HG02623 (cell line): Measurements from ENCODE around the gene MYO18B.

Source experiments
- ATAC-seq: cut with Tn5 transposase; IDR thresholded peaks from one replicate; pipeline ENCODE4 v1.9.1; 2021; ENCODE audit warnings: moderate library complexity; ENCODE audit not compliant: unreplicated experiment

The MYO18B gene

DNA sequence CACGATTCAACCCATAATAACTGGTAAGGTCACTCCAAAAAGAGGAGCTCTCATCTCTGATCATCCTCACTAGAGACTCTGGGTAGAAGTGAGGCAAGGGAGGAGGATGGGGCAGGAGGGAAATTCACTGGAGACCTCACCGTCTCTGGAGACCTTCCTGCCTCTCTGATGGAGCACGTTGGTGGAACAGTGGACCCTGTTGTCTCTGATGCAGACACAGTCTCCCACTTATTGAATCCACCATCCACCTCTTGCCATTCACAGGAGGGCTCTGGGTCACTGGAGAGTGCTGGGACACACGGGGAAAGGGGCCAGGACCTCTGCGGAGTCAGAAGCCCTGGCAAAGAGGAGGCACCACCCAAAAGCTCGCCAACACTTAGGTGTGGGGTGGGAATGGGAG is 289.7 kb downstream of the MYO18B start:
- ATAC-seq, result no peak

DNA sequence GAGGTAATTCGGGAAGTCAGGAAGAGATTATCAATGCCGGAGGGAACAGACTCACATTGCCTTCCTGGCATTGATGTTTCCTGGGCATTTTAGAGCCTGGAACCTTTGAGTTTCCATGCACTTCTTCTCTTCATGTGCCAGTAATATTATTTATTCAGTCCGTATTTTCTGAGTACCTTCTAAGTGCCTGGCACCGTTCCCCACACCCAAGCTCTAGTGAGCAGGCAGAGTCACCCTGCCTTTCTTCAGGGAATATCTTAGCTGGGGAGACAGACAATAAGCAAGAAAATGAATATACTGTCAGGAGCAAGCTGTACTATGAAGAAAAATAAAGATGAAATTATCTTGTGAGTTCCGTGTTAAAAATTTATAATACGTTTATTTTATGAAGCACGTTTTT is 291.1 kb downstream of the MYO18B start:
- ATAC-seq, result no peak

DNA sequence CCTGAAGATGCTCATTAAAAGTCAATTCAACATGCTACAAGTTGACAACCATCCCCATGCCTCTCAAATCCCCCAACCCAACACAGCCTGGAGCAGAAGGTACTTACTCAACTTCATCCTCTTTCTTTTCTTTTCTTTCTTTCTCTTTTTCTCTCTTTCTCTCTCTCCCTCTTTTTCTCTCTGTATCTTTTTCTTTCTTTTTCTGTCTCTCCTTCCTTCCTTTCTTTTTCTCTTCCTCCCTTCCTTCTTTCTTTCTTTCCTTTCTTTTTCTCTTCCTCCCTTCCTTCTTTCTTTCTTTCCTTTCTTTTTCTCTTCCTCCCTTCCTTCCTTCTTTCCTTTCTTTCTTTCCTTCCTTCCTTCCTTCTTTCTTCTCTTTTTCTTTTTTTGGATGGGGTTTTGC is 291.6 kb downstream of the MYO18B start:
- ATAC-seq, result no peak

GRCh38 chr22:26035523-26035922 is 293.5 kb downstream of the MYO18B start:
- ATAC-seq, result no peak

- no peak for ATAC-seq
These were observed 296.4 kb downstream of the MYO18B start for GRCh38 chr22:26038365-26038764.

- ATAC-seq, result no peak
These were observed 299.9 kb downstream of the MYO18B start for GRCh38 chr22:26041931-26042330.

GRCh38 chr22:26043031-26043430 is 301.0 kb downstream of the MYO18B start:
- ATAC-seq, result no peak

DNA sequence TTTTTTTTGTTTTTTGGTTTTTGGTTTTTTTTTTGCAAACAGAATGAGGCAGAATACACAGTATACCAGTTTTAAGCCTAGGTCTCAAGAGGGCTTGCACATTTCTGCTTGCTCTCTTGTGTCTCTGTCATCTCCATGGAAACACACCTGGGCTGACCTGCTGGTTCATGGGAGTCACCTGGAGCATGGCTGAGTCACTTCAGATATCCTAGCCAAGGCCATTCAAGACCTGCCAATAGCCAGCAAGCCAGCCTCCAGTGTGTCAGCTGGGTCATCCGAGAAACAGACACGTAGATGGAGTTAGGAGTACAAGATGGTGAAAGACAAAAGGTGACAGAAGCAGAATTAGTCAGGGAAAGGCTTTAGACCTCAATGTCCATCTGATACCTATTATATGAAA is 303.1 kb downstream of the MYO18B start:
- no peak for ATAC-seq

GRCh38 chr22:26045860-26046259 is 303.9 kb downstream of the MYO18B start:
- no peak for ATAC-seq

GRCh38 chr22:26047516-26047915 is 305.5 kb downstream of the MYO18B start:
- no peak for ATAC-seq

DNA sequence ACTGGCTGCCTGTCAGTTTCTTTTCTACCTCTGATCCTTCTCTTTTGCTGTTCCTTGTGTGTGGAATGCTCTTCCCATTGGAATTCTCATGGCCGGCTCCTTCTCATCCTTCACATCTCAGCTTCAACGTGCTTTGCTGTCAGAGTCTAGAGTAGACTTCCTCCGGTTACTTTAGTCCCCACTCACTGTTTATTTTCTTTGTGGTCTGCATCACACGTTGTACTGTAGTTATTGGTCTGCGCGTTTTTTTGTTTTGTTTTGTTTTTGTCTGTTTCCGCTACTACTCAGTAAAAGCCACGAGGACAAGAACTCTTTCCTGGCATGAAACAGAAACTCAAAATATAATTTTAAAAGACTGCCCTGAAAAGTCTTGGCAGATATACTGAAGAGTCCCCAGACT is 305.9 kb downstream of the MYO18B start:
- ATAC-seq, result no peak

GRCh38 chr22:26050079-26050478 is 308.1 kb downstream of the MYO18B start:
- no peak for ATAC-seq

GRCh38 chr22:26053737-26054316 is 311.8 kb downstream of the MYO18B start:
- no peak for ATAC-seq

GRCh38 chr22:26054841-26055605 is 313.0 kb downstream of the MYO18B start:
- ATAC-seq, result no peak

- ATAC-seq, result no peak
These were observed 313.7 kb downstream of the MYO18B start for GRCh38 chr22:26055693-26056092.

- no peak for ATAC-seq
These were observed 314.6 kb downstream of the MYO18B start for GRCh38 chr22:26056455-26057200.

DNA sequence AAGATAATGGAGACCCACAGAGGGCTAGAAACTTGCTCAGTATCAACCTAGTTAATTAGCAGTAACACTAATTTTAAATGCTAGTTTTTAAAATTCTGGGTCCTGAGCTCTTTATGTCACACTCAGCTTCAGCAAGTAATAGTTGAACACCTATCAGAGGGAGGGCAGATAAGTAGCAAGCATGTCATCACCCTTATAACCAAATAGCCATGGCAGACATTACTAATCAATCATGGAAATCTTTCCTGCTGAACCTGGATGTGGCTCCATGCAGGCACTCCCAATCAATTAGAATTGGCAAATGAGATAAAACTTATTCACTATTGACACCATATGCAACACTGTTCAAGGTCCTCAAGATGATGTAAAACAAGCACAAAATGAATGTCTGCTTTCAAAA is 315.7 kb downstream of the MYO18B start:
- no peak for ATAC-seq

DNA sequence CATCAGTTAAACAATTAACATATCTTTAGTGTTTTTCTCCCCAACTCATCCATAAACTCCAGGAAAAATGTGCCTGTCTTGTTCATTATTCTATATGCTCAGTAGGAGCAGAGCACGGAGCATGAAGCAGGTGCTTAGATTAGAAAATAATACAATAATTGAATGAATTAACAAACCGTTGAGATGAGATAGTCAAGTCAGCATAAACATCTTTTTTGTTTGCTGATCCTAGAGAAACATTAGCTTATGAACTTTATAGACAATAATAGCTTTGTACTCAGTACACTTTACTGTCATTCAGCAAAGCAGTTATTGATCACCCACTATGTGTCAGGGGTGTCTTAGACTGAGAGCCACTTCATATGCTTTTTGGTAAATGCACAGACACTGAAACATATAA is 322.1 kb downstream of the MYO18B start:
- no peak for ATAC-seq

- ATAC-seq, result no peak
These were observed 323.9 kb downstream of the MYO18B start for GRCh38 chr22:26065847-26066246.

DNA sequence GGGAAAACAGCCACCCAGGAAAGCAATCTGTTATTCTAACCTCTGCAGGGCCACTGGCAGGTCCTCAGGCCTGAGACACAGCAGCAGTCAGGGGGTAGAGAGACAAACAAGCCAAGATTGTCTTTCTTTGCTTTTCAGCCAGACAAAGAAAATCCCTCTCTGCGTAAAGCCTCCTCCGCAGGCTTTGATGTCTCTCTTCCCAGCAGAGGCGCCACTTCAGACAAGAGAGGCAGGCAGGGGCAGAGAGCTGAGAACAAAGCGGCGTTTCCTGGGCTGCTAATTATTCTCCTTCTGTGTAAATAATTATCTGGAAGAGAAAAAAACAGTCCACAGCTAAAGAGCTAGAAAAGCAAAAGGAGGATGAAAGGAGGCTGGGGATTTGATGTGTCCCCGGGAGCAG is 324.5 kb downstream of the MYO18B start:
- ATAC-seq, result no peak

- ATAC-seq, result no peak
These were observed 326.6 kb downstream of the MYO18B start for GRCh38 chr22:26068571-26068970.

DNA sequence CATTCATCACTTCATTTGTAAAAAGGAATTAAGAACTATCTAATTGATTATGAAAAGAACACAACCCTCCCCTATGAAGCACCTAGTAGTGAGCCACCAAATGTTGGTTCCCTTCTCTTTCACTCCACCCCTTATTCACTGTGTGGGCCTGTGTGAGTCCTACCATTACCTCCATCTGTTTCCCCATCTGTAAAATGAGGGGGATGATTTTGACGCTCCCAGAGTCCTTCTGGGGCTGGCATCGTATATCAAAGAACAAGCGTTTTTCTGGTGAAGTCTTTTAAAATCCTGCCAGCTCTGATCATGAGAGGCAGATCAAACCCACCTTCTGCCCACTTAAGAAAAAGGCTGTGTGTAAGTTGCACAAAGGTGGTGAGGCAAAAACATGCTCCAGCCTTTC is 330.6 kb downstream of the MYO18B start:
- no peak for ATAC-seq
